ENCODE measurements around the gene NEAT1. TPM values are rescaled to one million over a fixed set of nuclear protein-coding genes. Genes with fewer than 3 reads are reported as not detected.
A peak's percentile ranks its signal among the peaks of the same experiment; 100 is the strongest.

NEAT1 gene
- total and polyA plus RNA-seq, 12 donors: 20.9 to 6,838 (median 335) TPM

GRCh38 chr11:65492387-65492636 lies 69.7 kb downstream of the NEAT1 start:
- Histone ChIP-seq H3K4me1 (replicated peaks in 1 of 2) (peaks cover 94 to 96% of the 10 kb centered on the region in 2 donors), H3K4me3 (peak overlapping the region in 1 of 4 donors; percentile 18), H3K27ac (peak overlapping the region; percentile 95 to 100 (median 99)), H3K27me3 (no peaks in the 10 kb centered on the region), H3K9me3 (replicated peaks in 1 of 3) (no peaks in the 10 kb centered on the region), H3K36me3 (replicated peaks in 1 of 2) (no peaks in the 10 kb centered on the region)
- 12 to 22% (median 18%) methylated on average over 4 of the region's 4 CpGs for WGBS, 4 donors
- intact Hi-C loops (cut with DNase I): no loop called here
- TF ChIP-seq, protein P1, sequence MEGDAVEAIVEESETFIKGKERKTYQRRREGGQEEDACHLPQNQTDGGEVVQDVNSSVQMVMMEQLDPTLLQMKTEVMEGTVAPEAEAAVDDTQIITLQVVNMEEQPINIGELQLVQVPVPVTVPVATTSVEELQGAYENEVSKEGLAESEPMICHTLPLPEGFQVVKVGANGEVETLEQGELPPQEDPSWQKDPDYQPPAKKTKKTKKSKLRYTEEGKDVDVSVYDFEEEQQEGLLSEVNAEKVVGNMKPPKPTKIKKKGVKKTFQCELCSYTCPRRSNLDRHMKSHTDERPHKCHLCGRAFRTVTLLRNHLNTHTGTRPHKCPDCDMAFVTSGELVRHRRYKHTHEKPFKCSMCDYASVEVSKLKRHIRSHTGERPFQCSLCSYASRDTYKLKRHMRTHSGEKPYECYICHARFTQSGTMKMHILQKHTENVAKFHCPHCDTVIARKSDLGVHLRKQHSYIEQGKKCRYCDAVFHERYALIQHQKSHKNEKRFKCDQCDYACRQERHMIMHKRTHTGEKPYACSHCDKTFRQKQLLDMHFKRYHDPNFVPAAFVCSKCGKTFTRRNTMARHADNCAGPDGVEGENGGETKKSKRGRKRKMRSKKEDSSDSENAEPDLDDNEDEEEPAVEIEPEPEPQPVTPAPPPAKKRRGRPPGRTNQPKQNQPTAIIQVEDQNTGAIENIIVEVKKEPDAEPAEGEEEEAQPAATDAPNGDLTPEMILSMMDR (IDR thresholded peaks at IDR 0.05): peak in 1 of 6 experiments; percentile 8
- TF ChIP-seq POLR2A (IDR thresholded peaks at IDR 0.05): no peak
- DNase-seq: no peak

- TF ChIP-seq, protein P1 (IDR thresholded peaks at IDR 0.05): peak in 1 of 6 experiments; percentile 2
- peak; percentile 12 to 78 for TF ChIP-seq POLR2A (IDR thresholded peaks at IDR 0.05)
- 10 to 15% (median 11%) methylated on average over 5 to 6 of the region's 6 CpGs for WGBS, 4 donors
- Histone ChIP-seq H3K27ac (peak overlapping the region; percentile 95 to 100 (median 99)), H3K36me3 (replicated peaks in 1 of 2) (no peaks in the 10 kb centered on the region), H3K4me3 (peak overlapping the region in 1 of 4 donors; percentile 18), H3K9me3 (replicated peaks in 1 of 3) (no peaks in the 10 kb centered on the region), H3K27me3 (no peaks in the 10 kb centered on the region), H3K4me1 (replicated peaks in 1 of 2) (peaks cover 93 to 94% of the 10 kb centered on the region in 2 donors)
- peak; percentile 77 to 96 (median 92) for DNase-seq
- intact Hi-C loops (cut with DNase I): no loop called here
Observed at GRCh38 chr11:65492637-65493366, 70.2 kb downstream of the NEAT1 start.

DNA sequence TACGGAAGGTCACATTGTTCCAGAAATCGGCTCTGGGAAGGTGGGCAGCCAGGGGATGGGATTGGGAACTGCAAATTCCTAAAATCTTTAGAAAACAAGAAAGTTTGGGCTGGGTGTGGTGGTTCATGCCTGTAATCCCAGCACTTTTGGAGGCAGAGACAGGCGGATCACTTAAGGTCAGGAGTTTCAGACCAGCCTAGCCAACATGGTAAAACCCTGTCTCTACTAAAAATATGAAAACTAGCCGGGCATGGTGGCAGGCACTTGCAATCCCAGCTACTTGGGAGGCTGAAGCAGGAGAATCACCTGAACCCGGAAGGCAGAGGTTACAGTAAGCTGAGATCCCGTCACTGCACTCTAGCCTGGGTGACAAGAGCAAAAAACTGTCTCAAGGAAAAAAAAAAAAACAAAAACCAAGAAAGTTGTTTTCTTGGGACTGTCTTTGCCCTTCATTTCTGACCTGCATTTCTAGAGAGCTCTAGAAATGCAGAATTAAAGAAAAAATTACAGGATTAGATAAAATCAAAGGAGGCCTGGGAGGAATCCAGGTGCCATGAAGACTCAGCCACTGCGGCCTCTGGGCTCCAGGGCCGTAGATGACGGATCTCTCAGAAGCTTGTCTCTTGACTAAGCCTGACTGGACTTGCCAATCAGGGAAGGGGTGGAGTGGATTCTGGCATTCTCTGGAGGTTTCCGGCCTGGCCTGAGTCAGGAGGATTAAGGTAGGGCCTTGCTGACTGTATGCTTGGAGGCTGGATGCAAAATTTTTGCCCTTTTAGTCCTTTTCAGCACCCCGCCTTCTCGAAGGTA lies 71.0 kb downstream of the NEAT1 start:
- Histone ChIP-seq H3K27ac (peak overlapping the region; percentile 95 to 100 (median 99)), H3K9me3 (replicated peaks in 1 of 3) (no peaks in the 10 kb centered on the region), H3K4me3 (peak overlapping the region in 1 of 4 donors; percentile 23), H3K27me3 (no peaks in the 10 kb centered on the region), H3K4me1 (replicated peaks in 1 of 2) (peaks cover 86% of the 10 kb centered on the region in 2 donors), H3K36me3 (replicated peaks in 1 of 2) (no peaks in the 10 kb centered on the region)
- DNase-seq: peak; percentile 88 to 95 (median 94)
- 26 to 36% (median 29%) methylated on average over 12 of the region's 12 CpGs for WGBS, 4 donors
- intact Hi-C loops (cut with DNase I): no loop called here
- TF ChIP-seq, protein P1 (IDR thresholded peaks at IDR 0.05): no peak
- peak in 1 of 2 donors; percentile 83 for TF ChIP-seq POLR2A (IDR thresholded peaks at IDR 0.05)

MicroRNA genes within 50 kb of the gene (microRNA counts, 767-probe panel; counts per million panel counts)
- 0 counts per million in 2 donors for microRNA hsa-miR-612

Small RNA genes within 50 kb of the gene (small RNA-seq; reads per million reads assigned to genes)
- 0 reads per million in 2 donors for gene RF01684

Other genes starting within 250 kb of the NEAT1 start
- 100 to 1,000 TPM in 7 of 9 donors, 10 to 100 TPM in 2; 20.6 to 333 (median 141) TPM for gene CAPN1, start 240.9 kb upstream of the NEAT1 start, total RNA-seq
- 100 to 1,000 TPM in 2 of 3 donors, 10 to 100 TPM in 1; 33.0 to 131 (median 106) TPM for gene CAPN1, start 240.9 kb upstream of the NEAT1 start, polyA plus RNA-seq
- 10 to 100 TPM in 2 of 9 donors, 1 to 10 TPM in 7; 3.9 to 12.2 (median 7.4) TPM for gene POLA2, start 160.8 kb upstream of the NEAT1 start, total RNA-seq
- 1 to 10 TPM; 4.3 to 8.3 (median 7.9) TPM for gene POLA2, start 160.8 kb upstream of the NEAT1 start, polyA plus RNA-seq
- 10 to 100 TPM in 3 of 9 donors, 1 to 10 TPM in 6; 1.1 to 18.3 (median 4.8) TPM for gene CDC42EP2, start 107.9 kb upstream of the NEAT1 start, total RNA-seq
- 10 to 100 TPM in 2 of 3 donors, 1 to 10 TPM in 1; 1.0 to 13.9 (median 10.4) TPM for gene CDC42EP2, start 107.9 kb upstream of the NEAT1 start, polyA plus RNA-seq
- gene DPF2, start 88.9 kb upstream of the NEAT1 start, total RNA-seq: 10 to 100 TPM; 28.3 to 73.7 (median 49.1) TPM
- gene DPF2, start 88.9 kb upstream of the NEAT1 start, polyA plus RNA-seq: 10 to 100 TPM; 23.2 to 34.7 (median 30.4) TPM
- gene TIGD3, start 68.0 kb upstream of the NEAT1 start, total RNA-seq: under 1 TPM; 0.11 to 0.96 (median 0.33) TPM
- under 1 TPM in 2 of 3 donors, not detected in 1; 0.27 to 0.40 TPM for gene TIGD3, start 68.0 kb upstream of the NEAT1 start, polyA plus RNA-seq
- 10 to 100 TPM in 1 of 9 donors, 1 to 10 TPM in 8; 1.1 to 12.7 (median 6.0) TPM for gene SLC25A45, start 40.2 kb upstream of the NEAT1 start, total RNA-seq
- 10 to 100 TPM in 2 of 3 donors, 1 to 10 TPM in 1; 2.4 to 21.0 (median 14.7) TPM for gene SLC25A45, start 40.2 kb upstream of the NEAT1 start, polyA plus RNA-seq
- gene FRMD8, start 36.2 kb upstream of the NEAT1 start, total RNA-seq: 10 to 100 TPM; 17.6 to 52.1 (median 39.6) TPM
- 10 to 100 TPM in 2 of 3 donors, 1 to 10 TPM in 1; 5.3 to 21.3 (median 20.4) TPM for gene FRMD8, start 36.2 kb upstream of the NEAT1 start, polyA plus RNA-seq
- gene MALAT1, start 76.2 kb downstream of the NEAT1 start, total RNA-seq: over 10,000 TPM in 5 of 9 donors, 1,000 to 10,000 TPM in 4; 5,921 to 17,143 (median 10,534) TPM
- gene MALAT1, start 76.2 kb downstream of the NEAT1 start, polyA plus RNA-seq: 1,000 to 10,000 TPM in 1 of 3 donors, 100 to 1,000 TPM in 2; 237 to 9,519 (median 973) TPM
- 100 to 1,000 TPM; 105 to 240 (median 147) TPM for gene SCYL1, start 102.3 kb downstream of the NEAT1 start, total RNA-seq
- gene SCYL1, start 102.3 kb downstream of the NEAT1 start, polyA plus RNA-seq: 100 to 1,000 TPM in 2 of 3 donors, 10 to 100 TPM in 1; 52.3 to 395 (median 329) TPM
- 100 to 1,000 TPM in 7 of 9 donors, 10 to 100 TPM in 2; 43.4 to 362 (median 218) TPM for gene LTBP3, start 135.6 kb downstream of the NEAT1 start, total RNA-seq
- gene LTBP3, start 135.6 kb downstream of the NEAT1 start, polyA plus RNA-seq: 100 to 1,000 TPM in 2 of 3 donors, 10 to 100 TPM in 1; 40.2 to 323 (median 265) TPM
- 10 to 100 TPM; 34.0 to 83.4 (median 51.2) TPM for gene ZNRD2, start 147.7 kb downstream of the NEAT1 start, total RNA-seq
- gene ZNRD2, start 147.7 kb downstream of the NEAT1 start, polyA plus RNA-seq: 100 to 1,000 TPM in 2 of 3 donors, 1 to 10 TPM in 1; 9.4 to 135 (median 120) TPM
- 10 to 100 TPM; 28.0 to 77.1 (median 41.7) TPM for gene FAM89B, start 149.7 kb downstream of the NEAT1 start, total RNA-seq
- 10 to 100 TPM in 2 of 3 donors, 1 to 10 TPM in 1; 7.0 to 64.4 (median 50.1) TPM for gene FAM89B, start 149.7 kb downstream of the NEAT1 start, polyA plus RNA-seq
- gene EHBP1L1, start 153.3 kb downstream of the NEAT1 start, total RNA-seq: 10 to 100 TPM; 11.8 to 56.3 (median 35.2) TPM
- 10 to 100 TPM in 2 of 3 donors, 1 to 10 TPM in 1; 8.7 to 68.0 (median 33.9) TPM for gene EHBP1L1, start 153.3 kb downstream of the NEAT1 start, polyA plus RNA-seq
- 1 to 10 TPM in 1 of 9 donors, under 1 TPM in 4, not detected in 4; 0.06 to 1.5 (median 0.23) TPM for gene KCNK7, start 173.0 kb downstream of the NEAT1 start, total RNA-seq
- 10 to 100 TPM in 1 of 3 donors, 1 to 10 TPM in 1, not detected in 1; 2.4 to 12.5 TPM for gene KCNK7, start 173.0 kb downstream of the NEAT1 start, polyA plus RNA-seq
- 10 to 100 TPM; 20.7 to 84.4 (median 55.7) TPM for gene MAP3K11, start 191.4 kb downstream of the NEAT1 start, total RNA-seq
- gene MAP3K11, start 191.4 kb downstream of the NEAT1 start, polyA plus RNA-seq: 100 to 1,000 TPM in 1 of 3 donors, 10 to 100 TPM in 2; 11.1 to 143 (median 85.2) TPM
- 10 to 100 TPM; 11.7 to 45.0 (median 41.2) TPM for gene PCNX3, start 193.0 kb downstream of the NEAT1 start, total RNA-seq
- gene PCNX3, start 193.0 kb downstream of the NEAT1 start, polyA plus RNA-seq: 10 to 100 TPM in 2 of 3 donors, 1 to 10 TPM in 1; 9.0 to 29.9 (median 19.2) TPM
- 100 to 1,000 TPM in 1 of 9 donors, 10 to 100 TPM in 8; 28.0 to 108 (median 74.1) TPM for gene SIPA1, start 215.3 kb downstream of the NEAT1 start, total RNA-seq
- 100 to 1,000 TPM in 2 of 3 donors, 1 to 10 TPM in 1; 8.7 to 377 (median 171) TPM for gene SIPA1, start 215.3 kb downstream of the NEAT1 start, polyA plus RNA-seq
- 10 to 100 TPM; 19.3 to 76.2 (median 69.5) TPM for gene RELA, start 240.1 kb downstream of the NEAT1 start, total RNA-seq
- gene RELA, start 240.1 kb downstream of the NEAT1 start, polyA plus RNA-seq: 10 to 100 TPM; 38.2 to 64.6 (median 46.7) TPM